Kidney (tissue), 14 donors: ENCODE results near the gene PPM1L. TPM values are rescaled to one million over a fixed set of nuclear protein-coding genes. Genes with fewer than 3 reads are reported as not detected.

Source experiments
- DNase-seq, 5 donors: peaks; one replicate each; pipeline ENCODE4 v3.0.0-alpha.2; 2013 to 2020
- FAIRE-seq: peaks from 2 replicates; lab custom pipeline; 2012; peaks lifted over from hg19 to GRCh38; lab: Jason Lieb, UNC
- H3K27ac ChIP-seq, 2 donors: one replicate each; pipeline ENCODE4 v1.7.0; 2013; ENCODE audit warnings: low read depth in 2 of 2, low read length in 2 of 2, inconsistent platforms in 1 of 2
- H3K27me3 ChIP-seq: one replicate; pipeline ENCODE4 v1.7.1; 2013; ENCODE audit warnings: low read length, inconsistent platforms; ENCODE audit not compliant: control insufficient read depth, insufficient read depth
- H3K36me3 ChIP-seq, 3 donors: one replicate each; pipeline versions ENCODE4 v1.7.0 to v1.7.1; 2013; ENCODE audit warnings: low read length in 3 of 3, control low read depth in 1 of 3, inconsistent platforms in 1 of 3; ENCODE audit not compliant: insufficient read depth in 3 of 3, control insufficient read depth in 2 of 3
- H3K4me1 ChIP-seq, 3 donors: one replicate each; pipeline versions ENCODE4 v1.7.0 to v1.7.1; 2013; ENCODE audit warnings: low read length in 3 of 3, inconsistent platforms in 1 of 3, low read depth in 1 of 3; ENCODE audit not compliant: control insufficient read depth in 2 of 3, insufficient read depth in 2 of 3
- H3K4me3 ChIP-seq, 3 donors: one replicate each; pipeline versions ENCODE4 v1.7.0 to v1.8.1; 2013; ENCODE audit warnings: low read length in 3 of 3, control low read depth in 1 of 3, inconsistent platforms in 1 of 3
- H3K9ac ChIP-seq, 3 donors: one replicate each; pipeline versions ENCODE4 v1.7.0 to v1.7.1; 2013; ENCODE audit warnings: low read length in 3 of 3, control low read depth in 1 of 3, inconsistent platforms in 1 of 3
- H3K9me3 ChIP-seq, 3 donors: one replicate each; pipeline versions ENCODE4 v1.7.0 to v1.7.1; 2013; ENCODE audit warnings: low read length in 3 of 3, control low read depth in 1 of 3, inconsistent platforms in 1 of 3; ENCODE audit not compliant: control insufficient read depth in 2 of 3, insufficient read depth in 1 of 3
- CTCF ChIP-seq: IDR thresholded peaks from 3 replicates; pipeline ENCODE4 v1.5.1; 2012; ENCODE audit warnings: mild to moderate bottlenecking, moderate library complexity, borderline replicate concordance; ENCODE audit not compliant: insufficient read depth; ENCODE audit errors: extremely low read depth
- intact Hi-C: fragments of 100-400 bp; cut with DNase I; formaldehyde crosslinking; loops from one replicate; pipeline ENCODE4 v1.11.1; 2022
- polyA plus RNA-seq: library from polyadenylated mRNA; stranded (reverse); fragments of 350-450 nt; fragmentation: Illumina TruSeq; extraction: RNeasy Lipid Tissue Mini Kit (QIAGEN cat#74804); gene quantifications from one replicate; pipeline ENCODE4 v1.2.3, GENCODE V29; 2014; ENCODE audit warnings: low read depth, low replicate concordance; ENCODE audit not compliant: insufficient read depth
- total RNA-seq: library from RNA; stranded (reverse); fragmentation: NEBNext Ultra II Directional; extraction: Animal tissue kit (Norgen Biotek cat#: 25700); gene quantifications from one replicate; pipeline ENCODE4 v1.2.1, GENCODE V29; 2021
- donor health status: control.
- donor health status: control.
- donor health status: control.
- donor health status: control.
- donor health status: control.
- donor health status: DM: yes; HTN: yes; CAD: no.
- donor health status: Normal renal cell carcinoma (clear cell type).

The PPM1L gene
- total and polyA plus RNA-seq, 2 donors from 2014 or later, result 2.8 to 13.8 TPM

GRCh38 chr3:160831401-160831800 lies 75.4 kb downstream of the PPM1L start:
- H3K9ac ChIP-seq, result no peak overlapping the region
- DNase-seq, result no peak
- intact Hi-C loops, result no loop called here
- no peaks in the 10 kb centered on the region for H3K27me3 ChIP-seq
- H3K4me3 ChIP-seq, result no peak overlapping the region
- H3K27ac ChIP-seq, result no peak overlapping the region
- TF ChIP-seq CTCF, result no peak
- no peaks in the 10 kb centered on the region for H3K4me1 ChIP-seq
- H3K36me3 ChIP-seq, result no peaks in the 10 kb centered on the region
- FAIRE-seq, result no peak
- H3K9me3 ChIP-seq, result no peaks in the 10 kb centered on the region

- no peaks in the 10 kb centered on the region for H3K9me3 ChIP-seq
- no peak overlapping the region for H3K27ac ChIP-seq
- FAIRE-seq, result no peak
- H3K9ac ChIP-seq, result no peak overlapping the region
- H3K36me3 ChIP-seq, result no peaks in the 10 kb centered on the region
- no peaks in the 10 kb centered on the region for H3K27me3 ChIP-seq
- intact Hi-C loops, result no loop called here
- DNase-seq, result peak in 3 of 5 donors; percentile 20 to 50 (median 37)
- no peak for TF ChIP-seq CTCF
- H3K4me3 ChIP-seq, result no peak overlapping the region
- H3K4me1 ChIP-seq, result peaks cover 0 to 4% (median 0%) of the 10 kb centered on the region in 3 donors
These were observed 81.5 kb downstream of the PPM1L start for GRCh38 chr3:160837394-160837980.

GRCh38 chr3:160840590-160840989 lies 84.6 kb downstream of the PPM1L start:
- Histone ChIP-seq H3K4me3 (no peak overlapping the region), H3K27ac (no peak overlapping the region), H3K9me3 (no peaks in the 10 kb centered on the region), H3K36me3 (no peaks in the 10 kb centered on the region), H3K27me3 (no peaks in the 10 kb centered on the region), H3K9ac (no peak overlapping the region), H3K4me1 (peaks cover 0 to 4% (median 0%) of the 10 kb centered on the region in 3 donors)
- no peak for DNase-seq
- FAIRE-seq, result no peak
- no peak for TF ChIP-seq CTCF
- intact Hi-C loops, result no loop called here

DNA sequence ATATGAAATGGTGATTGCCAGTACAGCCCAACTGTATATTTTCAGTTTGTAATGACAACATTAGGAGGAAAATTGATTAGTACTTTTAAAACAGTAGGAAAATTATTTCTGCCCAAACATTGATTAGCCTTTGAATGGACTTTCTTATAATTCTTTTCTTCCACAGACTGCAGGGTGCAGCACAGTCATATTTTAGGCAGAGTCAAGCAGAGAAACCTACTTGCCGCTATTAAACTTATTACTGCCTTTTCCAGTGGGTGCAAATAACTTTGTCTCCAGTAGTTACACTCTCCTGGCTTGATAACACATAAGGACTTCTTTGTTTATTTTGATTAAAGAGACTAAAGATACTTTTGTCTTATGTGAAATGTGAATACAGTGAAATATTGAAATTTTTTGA lies 85.4 kb downstream of the PPM1L start:
- no peak for DNase-seq
- Histone ChIP-seq H3K4me3 (no peak overlapping the region), H3K9me3 (no peaks in the 10 kb centered on the region), H3K27me3 (no peaks in the 10 kb centered on the region), H3K4me1 (peaks cover 0 to 4% (median 0%) of the 10 kb centered on the region in 3 donors), H3K9ac (no peak overlapping the region), H3K36me3 (no peaks in the 10 kb centered on the region), H3K27ac (no peak overlapping the region)
- TF ChIP-seq CTCF, result no peak
- FAIRE-seq, result no peak
- intact Hi-C loops, result no loop called here
